ENCODE results near the gene ADAM30. TPM values are rescaled to one million over a fixed set of nuclear protein-coding genes. Genes with fewer than 3 reads are reported as not detected.

The ADAM30 gene
- total and polyA plus RNA-seq, 2 of the 13 experiments (the other 11 are each of a cell fraction or from before 2014, with no cell fraction given) = not detected

GRCh38 chr1:119941392-119941791 lies 45.1 kb upstream of the ADAM30 start:
- no TSS peak for BruUV-seq (replicated peaks)
- CTCF ChIA-PET (ENCODE audit: low intra/inter-chr PET ratio, low total read pairs) = no interaction called here
- no peak for ATAC-seq

GRCh38 chr1:119940697-119941096 lies 44.4 kb upstream of the ADAM30 start:
- no peak overlapping the region for H2AFZ ChIP-seq (ENCODE audit: low read length)
- H3K27me3 ChIP-seq (ENCODE audit: control insufficient read depth in 1 of 2, insufficient read depth in 2 of 2, low read length in 2 of 2) = no peaks in the 10 kb centered on the region
- BruUV-seq (replicated peaks) = no TSS peak
- H3K4me2 ChIP-seq (ENCODE audit: low read depth, low read length) = no peak overlapping the region
- H3K4me1 ChIP-seq (ENCODE audit: insufficient read depth, low read length) = no peaks in the 10 kb centered on the region
- H3K4me3 ChIP-seq (replicated peaks in 1 of 3; ENCODE audit: insufficient read depth in 1 of 3, low read depth in 2 of 3, low read length in 3 of 3) = no peak overlapping the region
- DNase-seq (ENCODE audit: low spot score) = no peak
- intact Hi-C loops (cut with micrococcal nuclease; ENCODE audit: unreplicated experiment) (no loop called here), in situ Hi-C loops (cut with HindIII; ENCODE audit: extremely low pct_ligation_motif_present, low pct_unique_long_range_greater_than_20kb) (no loop called here)
- H3K27ac ChIP-seq (ENCODE audit: extremely low read length, insufficient read depth, low read length) = no peak overlapping the region
- ATAC-seq = no peak
- TF ChIP-seq HCFC1 (IDR thresholded peaks at IDR 0.05; ENCODE audit: low read depth, low read length) (no peak), CREM (IDR thresholded peaks at IDR 0.05) (no peak), CREM (CRISPR knock-in tag; IDR thresholded peaks at IDR 0.05) (no peak), REL (CRISPR knock-in tag; conservative IDR thresholded peaks at IDR 0.05) (no peak), FOXM1 (CRISPR knock-in tag; IDR thresholded peaks at IDR 0.05) (no peak), POGK (CRISPR knock-in tag; conservative IDR thresholded peaks at IDR 0.05) (no peak), GATA4 (IDR thresholded peaks at IDR 0.05; ENCODE audit: borderline replicate concordance, low read depth) (no peak), ZBTB42 (CRISPR knock-in tag; IDR thresholded peaks at IDR 0.05) (no peak)
- no peaks in the 10 kb centered on the region for H3K79me2 ChIP-seq (ENCODE audit: insufficient read depth, low read length)
- no peaks in the 10 kb centered on the region for H3K9me3 ChIP-seq (ENCODE audit: low read length)
- no peaks in the 10 kb centered on the region for H4K20me1 ChIP-seq (ENCODE audit: insufficient read depth, low read length)
- FAIRE-seq = no peak
- ChIA-PET POLR2A (no interaction called here), CTCF (ENCODE audit: low intra/inter-chr PET ratio, low total read pairs) (no interaction called here)
- H3K36me3 ChIP-seq (replicated peaks in 1 of 2; ENCODE audit: control insufficient read depth in 1 of 2, insufficient read depth in 2 of 2, low read length in 2 of 2) = peaks cover 2 to 20% of the 10 kb centered on the region in 2 experiments; a peak in 4 of 5 replicates
- H3K9ac ChIP-seq (ENCODE audit: insufficient read depth, low read depth, low read length) = no peak overlapping the region

More at GRCh38 chr1:119941392-119941791, 45.1 kb upstream of the ADAM30 start:
- no peak overlapping the region for H2AFZ ChIP-seq (ENCODE audit: low read length)
- FAIRE-seq (no peak), DNase-seq (ENCODE audit: low spot score) (no peak)
- no peak overlapping the region for H3K9ac ChIP-seq (ENCODE audit: insufficient read depth, low read depth, low read length)
- no peaks in the 10 kb centered on the region for H3K9me3 ChIP-seq (ENCODE audit: low read length)
- H4K20me1 ChIP-seq (ENCODE audit: insufficient read depth, low read length) = no peaks in the 10 kb centered on the region
- in situ Hi-C loops (cut with HindIII; ENCODE audit: extremely low pct_ligation_motif_present, low pct_unique_long_range_greater_than_20kb) (no loop called here), intact Hi-C loops (cut with micrococcal nuclease; ENCODE audit: unreplicated experiment) (no loop called here)
- no peaks in the 10 kb centered on the region for H3K79me2 ChIP-seq (ENCODE audit: insufficient read depth, low read length)
- H3K27me3 ChIP-seq (ENCODE audit: control insufficient read depth in 1 of 2, insufficient read depth in 2 of 2, low read length in 2 of 2) = no peaks in the 10 kb centered on the region
- H3K36me3 ChIP-seq (replicated peaks in 1 of 2; ENCODE audit: control insufficient read depth in 1 of 2, insufficient read depth in 2 of 2, low read length in 2 of 2) = peaks cover 2 to 20% of the 10 kb centered on the region in 2 experiments; a peak in 4 of 5 replicates
- H3K4me2 ChIP-seq (ENCODE audit: low read depth, low read length) = no peak overlapping the region
- H3K4me3 ChIP-seq (replicated peaks in 1 of 3; ENCODE audit: insufficient read depth in 1 of 3, low read depth in 2 of 3, low read length in 3 of 3) = no peak overlapping the region
- no peak for TF ChIP-seq NCOA5 (CRISPR knock-in tag; IDR thresholded peaks at IDR 0.05)
- TF ChIP-seq RXRA (CRISPR knock-in tag; IDR thresholded peaks at IDR 0.05) = no peak
- TF ChIP-seq KDM6A (CRISPR knock-in tag; IDR thresholded peaks at IDR 0.05; ENCODE audit: low read depth) = no peak
- no peak for TF ChIP-seq ZNF235 (CRISPR knock-in tag; IDR thresholded peaks at IDR 0.05; ENCODE audit: borderline replicate concordance)
- no peak for TF ChIP-seq ZNF569 (CRISPR knock-in tag; IDR thresholded peaks at IDR 0.05; ENCODE audit: borderline replicate concordance)
- TF ChIP-seq, protein P1, sequence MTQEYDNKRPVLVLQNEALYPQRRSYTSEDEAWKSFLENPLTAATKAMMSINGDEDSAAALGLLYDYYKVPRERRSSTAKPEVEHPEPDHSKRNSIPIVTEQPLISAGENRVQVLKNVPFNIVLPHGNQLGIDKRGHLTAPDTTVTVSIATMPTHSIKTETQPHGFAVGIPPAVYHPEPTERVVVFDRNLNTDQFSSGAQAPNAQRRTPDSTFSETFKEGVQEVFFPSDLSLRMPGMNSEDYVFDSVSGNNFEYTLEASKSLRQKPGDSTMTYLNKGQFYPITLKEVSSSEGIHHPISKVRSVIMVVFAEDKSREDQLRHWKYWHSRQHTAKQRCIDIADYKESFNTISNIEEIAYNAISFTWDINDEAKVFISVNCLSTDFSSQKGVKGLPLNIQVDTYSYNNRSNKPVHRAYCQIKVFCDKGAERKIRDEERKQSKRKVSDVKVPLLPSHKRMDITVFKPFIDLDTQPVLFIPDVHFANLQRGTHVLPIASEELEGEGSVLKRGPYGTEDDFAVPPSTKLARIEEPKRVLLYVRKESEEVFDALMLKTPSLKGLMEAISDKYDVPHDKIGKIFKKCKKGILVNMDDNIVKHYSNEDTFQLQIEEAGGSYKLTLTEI (CRISPR knock-in tag; conservative IDR thresholded peaks at IDR 0.05) = no peak
- TF ChIP-seq SP5 (CRISPR knock-in tag; IDR thresholded peaks at IDR 0.05; ENCODE audit: borderline replicate concordance, low read depth) = no peak
- no peak for TF ChIP-seq ZNF605 (CRISPR knock-in tag; IDR thresholded peaks at IDR 0.05)
- TF ChIP-seq PAF1 (CRISPR knock-in tag; IDR thresholded peaks at IDR 0.05) = no peak
- POLR2A ChIA-PET = no interaction called here
- H3K27ac ChIP-seq (ENCODE audit: extremely low read length, insufficient read depth, low read length) = no peak overlapping the region
- WGBS (ENCODE audit: low lambda C conversion rate) = 94% methylated on average over 4 of the region's 4 CpGs
- H3K4me1 ChIP-seq (ENCODE audit: insufficient read depth, low read length) = no peaks in the 10 kb centered on the region

Data from HepG2 (cell line).